Raji (cell line): Measurements from ENCODE around the gene TEKT5.

Experiments
- POLR2A ChIP-seq: IDR thresholded peaks from 2 replicates; pipeline ENCODE4 v1.6.1; 2011; ENCODE audit warnings: low read depth, low read length, control low read depth; ENCODE audit not compliant: insufficient read depth

Gene TEKT5

DNA sequence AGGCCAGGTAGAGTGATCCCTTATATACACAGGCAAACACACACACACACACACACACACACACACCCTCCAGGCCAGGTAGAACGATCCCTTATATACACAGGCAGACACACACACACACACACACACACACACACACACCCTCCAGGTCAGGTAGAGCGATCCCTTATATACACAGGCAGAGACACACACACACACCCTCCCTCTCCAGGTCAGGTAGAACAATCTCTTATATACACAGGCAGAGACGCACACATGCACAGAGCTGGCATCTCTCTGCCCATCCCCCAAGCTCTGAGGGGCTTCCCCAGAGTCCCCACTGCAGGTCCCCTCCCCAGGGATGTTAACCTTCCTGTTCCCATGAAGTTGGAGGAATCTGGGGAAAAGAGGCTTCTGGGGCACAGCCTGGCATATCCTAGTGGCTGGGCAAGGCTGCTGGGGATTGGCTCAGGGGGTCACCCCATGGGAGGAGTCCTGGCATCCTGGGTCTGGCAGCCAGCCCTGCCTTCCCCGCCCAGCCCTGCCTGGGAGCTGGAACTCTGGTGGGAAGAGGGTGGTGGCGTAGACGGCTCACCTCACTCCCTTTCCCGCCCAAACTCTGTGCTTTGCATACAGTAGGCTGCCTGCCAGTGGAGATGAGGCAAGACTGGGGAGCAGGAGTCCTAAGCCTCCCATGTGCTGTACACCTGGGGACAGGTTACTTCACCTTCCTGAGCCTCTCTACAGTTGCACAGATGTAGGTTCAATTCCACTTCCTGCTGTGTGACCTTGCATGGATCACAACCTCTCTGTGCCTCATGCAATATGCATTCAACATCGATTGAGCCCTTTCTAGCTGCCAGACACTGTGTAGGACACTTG, 41.8 kb downstream of the TEKT5 start:
- no peak for TF ChIP-seq POLR2A

DNA sequence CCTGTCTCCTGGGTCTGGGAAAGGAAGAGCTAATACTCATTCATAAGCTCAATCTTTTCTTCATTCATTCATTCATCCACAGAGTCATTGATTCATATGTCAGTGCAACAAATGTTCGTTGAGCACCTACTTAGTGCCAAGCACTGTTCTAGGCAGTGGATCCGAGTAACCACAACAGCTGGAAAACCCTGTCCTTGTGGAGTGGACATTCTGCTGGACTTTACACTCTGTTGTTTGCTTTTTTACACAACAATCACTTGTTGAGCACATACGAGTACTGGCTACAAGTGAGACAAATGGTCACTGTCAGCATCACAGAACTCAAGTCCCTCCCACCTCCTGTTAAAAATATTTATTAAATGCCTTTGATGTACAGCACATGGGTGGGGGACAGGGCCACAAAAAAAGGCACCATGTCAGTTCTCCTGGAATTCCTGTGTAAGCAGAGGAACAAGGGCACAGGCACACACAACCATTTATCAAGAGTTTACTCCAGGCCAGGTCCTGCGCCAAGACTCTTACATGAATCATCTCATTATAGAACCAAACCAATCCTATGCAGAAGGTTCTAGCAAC, 46.9 kb downstream of the TEKT5 start:
- TF ChIP-seq POLR2A = no peak

DNA sequence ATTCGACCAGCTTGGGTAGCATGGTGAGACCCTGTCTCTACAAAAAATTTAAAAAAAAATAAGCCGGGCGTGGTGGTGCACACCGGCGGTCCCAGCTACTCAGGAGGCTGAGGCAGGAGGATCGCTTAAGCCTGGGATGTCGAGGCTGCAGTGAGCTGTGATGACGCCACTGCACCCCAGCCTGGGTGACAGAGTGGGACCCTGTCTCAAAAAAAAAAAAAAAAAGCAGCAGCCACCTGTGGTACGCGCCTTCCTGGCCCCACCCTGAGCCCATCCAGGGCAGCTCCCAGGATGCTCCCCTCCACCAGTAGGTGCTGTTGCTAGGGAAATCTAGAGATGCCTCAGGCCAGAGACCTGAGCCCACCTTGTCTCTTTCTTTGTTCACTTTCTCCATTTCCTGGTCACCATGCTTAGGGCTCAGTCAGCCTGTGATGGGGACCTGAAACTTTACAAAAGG, 47.4 kb downstream of the TEKT5 start:
- no peak for TF ChIP-seq POLR2A

DNA sequence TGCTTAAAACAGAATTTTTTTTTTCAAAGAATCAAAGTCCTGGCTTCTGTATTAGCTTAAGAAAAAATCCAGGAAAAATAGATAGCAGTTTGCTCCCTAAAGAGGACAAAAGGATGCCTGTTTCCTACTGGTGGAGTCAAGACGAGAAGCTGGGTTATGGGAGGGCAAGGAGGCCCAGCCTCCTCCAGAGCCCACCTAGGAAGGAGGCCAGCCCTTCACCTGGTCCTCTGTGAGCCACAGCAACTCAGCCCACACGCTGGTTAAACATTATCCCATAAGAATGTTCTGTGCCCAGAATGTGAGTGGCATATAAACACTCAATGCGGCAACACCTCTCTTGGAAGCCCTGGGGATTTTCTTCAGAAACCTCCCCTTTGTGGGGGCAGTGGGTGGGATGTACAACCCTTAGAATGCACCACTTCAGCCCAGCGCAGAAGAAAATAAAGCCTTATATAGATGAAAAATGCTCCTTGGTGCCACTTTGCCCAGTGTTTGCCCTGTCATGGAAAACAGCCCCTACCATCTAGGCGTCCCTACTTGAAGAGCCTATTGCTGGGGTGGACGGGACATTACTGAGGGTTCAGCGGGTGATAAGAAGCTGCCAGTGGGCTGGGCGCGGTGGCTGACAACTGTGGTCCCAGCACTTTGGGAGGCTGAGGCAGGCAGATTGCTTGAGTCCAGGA, 48.0 kb downstream of the TEKT5 start:
- TF ChIP-seq POLR2A = no peak

DNA sequence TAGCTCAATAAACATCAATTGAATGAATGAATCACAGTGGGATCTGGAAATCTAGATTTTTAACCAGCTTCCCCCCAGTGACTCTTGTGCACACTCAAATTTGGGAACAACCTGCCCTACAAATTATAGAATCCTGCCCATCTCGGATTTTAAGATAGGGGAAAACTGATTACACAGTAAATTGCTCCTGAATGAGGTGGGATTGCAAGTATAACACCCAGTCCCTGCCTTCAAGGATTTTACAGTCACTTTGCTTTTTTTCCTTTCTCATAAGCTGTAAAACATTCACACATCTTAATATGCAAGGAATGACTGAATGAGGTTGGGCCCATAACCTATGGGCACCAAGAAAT, 48.5 kb downstream of the TEKT5 start:
- no peak for TF ChIP-seq POLR2A

DNA sequence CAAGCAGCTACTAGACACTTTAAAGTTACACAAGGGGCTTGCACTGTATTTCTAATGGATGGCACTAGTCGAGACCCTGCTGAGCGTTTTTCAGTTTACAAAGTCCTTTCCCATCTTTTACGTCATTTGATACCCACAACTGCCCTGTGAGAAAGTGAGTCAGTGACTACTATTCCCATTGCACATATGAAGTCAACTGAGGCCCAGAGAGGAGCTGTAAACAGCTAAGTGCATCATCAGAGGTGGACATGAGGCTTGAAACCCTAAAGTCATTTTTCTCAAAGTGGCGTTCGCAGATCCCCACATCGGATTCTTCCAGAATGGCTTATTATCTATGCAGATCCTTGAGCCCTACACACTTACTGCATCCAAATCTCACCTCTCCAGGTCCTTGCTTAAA, 50.6 kb downstream of the TEKT5 start:
- no peak for TF ChIP-seq POLR2A

DNA sequence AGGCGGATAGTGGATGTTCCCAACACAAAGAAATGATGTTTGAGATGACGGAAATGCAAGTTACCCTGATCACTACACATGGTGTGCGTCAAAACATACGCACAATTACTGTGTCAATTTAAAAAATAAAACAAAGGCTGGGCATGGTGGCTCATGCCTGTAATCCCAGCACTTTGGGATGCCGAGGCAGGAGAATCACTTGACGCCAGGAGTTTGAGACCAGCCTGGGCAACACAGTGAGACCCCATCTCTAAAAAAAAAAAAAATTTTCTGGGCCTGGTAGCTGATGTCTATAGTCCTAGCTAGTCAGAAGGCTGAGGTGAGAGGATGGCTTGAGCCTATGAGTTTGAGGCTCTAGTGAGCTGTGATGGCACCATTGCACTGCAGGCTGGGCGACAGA, 51.8 kb downstream of the TEKT5 start:
- TF ChIP-seq POLR2A = no peak

DNA sequence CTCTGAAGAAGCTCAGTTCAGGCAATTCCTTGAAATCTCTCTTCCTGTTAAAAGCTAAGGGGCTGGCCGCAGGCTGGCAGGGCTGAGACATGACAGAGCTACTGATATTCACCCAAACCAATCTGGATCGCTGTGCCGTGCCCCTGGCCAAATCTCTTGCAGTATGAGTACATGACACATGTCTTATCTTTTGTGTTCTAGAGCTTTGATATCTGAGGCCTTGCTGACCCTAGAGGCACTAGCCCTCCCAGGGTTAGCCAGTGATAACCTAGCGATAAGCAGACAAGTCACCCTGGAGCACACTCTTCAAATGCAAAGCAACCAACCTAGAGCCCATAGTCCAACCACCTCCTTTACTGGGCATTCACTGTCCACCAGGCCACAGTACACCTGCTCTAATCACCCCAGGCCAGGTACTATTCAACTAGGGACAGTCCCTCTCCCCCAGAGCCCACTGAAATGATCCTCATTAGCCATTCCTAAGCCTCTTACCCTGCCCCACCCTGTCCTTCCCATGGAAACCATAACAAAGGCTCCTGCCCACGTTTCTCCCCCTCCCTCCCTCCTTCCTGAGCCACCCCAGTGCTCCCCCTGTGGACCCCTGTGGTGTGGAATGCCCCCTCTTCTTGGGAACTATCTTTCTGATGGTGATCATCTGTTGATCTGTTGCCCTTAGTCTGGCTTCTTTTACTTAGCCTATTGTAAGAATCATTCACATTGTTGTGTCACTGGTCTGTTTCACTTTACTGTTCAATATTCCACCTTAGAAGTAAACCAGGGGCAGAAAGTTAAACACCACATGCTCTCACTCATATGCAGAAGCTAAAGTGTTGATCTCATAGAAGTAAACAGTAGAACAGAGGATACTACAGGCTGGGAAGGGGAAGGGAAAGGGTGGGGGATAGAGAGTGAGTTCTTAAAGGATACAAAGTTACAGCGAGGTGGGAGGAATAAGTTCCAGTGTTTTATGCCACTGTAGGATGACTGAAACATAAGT, 52.5 kb downstream of the TEKT5 start:
- TF ChIP-seq POLR2A = no peak

DNA sequence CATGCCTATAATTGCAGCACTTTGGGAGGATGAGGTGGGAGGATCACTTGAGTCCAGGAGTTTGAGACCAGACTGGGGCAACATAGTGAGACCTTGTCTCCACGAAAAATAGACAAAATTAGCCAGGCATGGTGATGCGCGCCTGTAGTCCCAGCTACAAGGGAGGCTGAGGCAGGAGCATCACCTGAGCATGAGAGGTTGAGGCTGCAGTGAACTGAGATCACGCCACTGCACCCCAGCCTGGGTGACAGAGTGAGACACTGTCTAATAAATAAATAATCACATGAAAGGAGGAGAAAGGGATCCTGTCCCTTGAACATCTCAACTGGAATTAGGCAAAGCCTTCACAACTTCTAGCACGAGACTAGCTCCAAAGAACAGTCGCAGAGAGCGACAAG, 53.2 kb downstream of the TEKT5 start:
- no peak for TF ChIP-seq POLR2A

DNA sequence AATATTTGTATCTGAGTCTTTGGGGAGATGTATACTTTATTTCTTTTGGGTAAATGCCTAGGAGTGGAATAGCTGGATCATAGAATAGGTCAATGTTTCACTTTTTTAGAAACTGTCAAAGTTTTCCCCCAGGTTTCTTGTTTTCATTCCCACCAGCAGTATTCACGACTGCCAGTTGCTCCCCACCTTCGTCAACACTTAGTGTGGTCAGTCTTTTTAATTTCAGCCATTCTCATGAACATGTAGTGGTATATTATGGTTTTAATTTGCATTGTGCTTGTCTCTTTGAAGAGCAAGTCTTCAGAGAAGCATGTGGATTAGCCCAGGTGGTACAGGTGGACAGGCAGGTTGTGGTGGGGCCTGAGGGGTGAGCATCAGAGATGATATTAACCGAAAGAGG, 53.8 kb downstream of the TEKT5 start:
- no peak for TF ChIP-seq POLR2A

DNA sequence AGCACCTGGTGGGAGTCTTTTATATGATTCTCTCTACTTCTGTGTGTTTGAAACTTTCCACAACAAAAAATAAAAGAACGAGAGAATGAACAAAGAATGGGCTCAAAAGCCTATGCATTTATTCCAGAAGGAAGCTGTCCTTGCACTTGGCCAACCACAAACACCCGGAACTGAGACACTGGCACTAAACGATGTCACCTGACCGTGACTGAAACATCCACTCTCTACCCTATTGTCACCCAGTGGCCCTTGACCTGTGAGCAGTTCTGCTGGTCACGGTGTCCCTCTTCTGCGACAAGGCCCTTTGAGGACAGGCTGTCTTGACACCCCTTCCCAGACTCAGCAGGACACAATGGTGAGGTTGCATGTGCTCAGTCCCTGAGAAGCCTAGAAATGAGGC, 56.6 kb downstream of the TEKT5 start:
- no peak for TF ChIP-seq POLR2A

DNA sequence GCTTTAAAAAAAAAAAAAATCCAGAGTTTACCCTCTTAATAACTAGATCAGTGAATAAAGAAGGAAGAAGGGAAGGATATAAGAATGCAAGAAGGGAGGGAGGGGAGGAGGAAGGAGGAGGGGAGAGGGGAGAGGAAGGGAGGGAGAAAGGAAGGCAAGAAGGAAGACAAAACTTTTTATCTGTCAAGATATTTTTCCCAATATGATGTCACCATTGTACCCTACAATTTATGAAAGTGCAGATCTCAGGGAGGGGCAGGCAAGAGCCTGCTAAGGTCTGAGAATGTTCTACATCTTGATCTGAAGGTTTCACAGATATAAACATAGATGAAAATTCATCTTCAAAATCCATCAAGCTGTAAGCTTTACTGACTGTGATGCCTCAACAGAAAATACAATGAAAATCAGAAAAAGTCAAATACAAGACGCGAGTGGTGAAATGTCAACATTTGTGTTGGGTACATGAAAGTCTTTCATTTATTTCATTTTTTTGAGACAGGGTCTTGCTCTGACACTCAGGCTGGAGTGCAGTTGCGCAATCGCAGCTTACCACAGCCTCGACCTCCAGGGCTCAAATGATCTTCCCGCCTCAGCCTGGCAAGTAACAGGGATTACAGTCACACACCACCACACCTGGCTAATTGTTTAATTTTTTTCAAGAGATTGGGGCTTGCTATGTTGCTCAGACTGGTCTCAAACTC, 57.2 kb downstream of the TEKT5 start:
- TF ChIP-seq POLR2A = no peak

DNA sequence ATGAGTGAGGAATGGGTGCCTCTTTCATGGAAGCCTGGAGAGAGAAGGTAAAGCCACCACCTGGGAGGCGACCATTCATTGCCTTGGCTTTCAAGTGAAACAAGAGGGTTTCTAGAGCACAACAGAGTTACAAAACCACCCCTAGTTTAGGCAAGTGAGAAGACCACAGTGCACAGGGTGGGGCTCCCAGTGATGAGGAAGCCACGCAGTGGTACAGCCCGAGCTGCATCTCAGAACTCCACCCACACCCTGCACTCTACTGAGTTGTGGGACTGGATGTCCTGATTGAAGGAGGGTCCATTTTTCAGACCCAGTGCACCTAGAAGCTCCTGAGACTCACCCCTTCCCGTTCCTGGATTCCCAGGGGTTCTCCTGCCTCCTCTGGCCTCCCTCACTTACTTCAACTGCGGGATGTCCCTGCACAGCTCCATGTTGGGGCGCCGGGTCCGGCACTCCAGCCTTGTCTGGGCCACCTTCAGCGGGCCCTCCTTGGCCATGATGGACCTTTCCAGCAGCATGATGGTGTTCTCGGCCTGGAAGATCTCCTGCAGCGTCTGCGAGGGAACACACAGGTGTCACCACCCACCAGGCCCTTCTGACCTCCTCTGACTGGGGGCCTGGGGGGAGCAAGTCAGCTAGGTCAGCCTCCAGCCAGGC, 59.2 kb downstream of the TEKT5 start:
- TF ChIP-seq POLR2A = no peak

DNA sequence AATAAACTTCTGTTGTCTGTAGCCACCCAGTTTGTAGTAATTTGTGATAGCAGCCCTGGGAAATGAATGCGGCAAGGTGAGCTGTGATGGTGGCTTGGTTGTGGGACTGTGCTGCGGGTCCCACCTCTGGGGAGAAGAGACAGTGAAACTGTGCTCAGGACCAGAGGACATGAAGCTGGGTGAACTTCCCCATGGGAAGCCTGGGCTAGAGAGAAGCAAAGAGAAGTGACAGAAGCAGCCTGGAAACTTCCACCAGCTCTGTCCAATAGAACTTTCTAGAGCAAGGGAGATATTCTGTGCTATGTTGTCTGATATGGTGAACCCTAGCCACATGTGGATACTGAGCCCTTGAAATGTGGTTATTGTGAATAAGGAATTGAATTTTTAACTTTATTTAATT, 62.8 kb downstream of the TEKT5 start:
- TF ChIP-seq POLR2A = no peak

DNA sequence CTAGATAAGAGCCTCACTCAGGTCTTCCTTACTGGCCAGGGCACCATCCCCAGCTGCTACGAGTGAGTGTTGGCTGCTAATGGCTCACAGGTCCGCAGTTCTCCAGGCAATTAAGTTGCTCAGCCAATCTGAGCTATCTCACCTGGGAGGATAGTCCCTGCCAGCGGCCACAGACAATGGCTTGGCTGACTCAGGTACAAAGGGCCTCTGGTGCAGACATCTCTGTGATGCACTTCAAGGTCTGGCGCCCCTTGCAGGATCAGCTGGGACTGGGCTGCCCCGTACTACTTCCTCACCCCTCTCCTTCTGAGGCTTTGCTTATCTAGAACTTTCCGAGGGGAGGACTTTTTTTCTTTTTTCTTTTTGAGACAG, 65.2 kb downstream of the TEKT5 start:
- no peak for TF ChIP-seq POLR2A
